ENCODE measurements around the gene SNAP29. TPM values are rescaled to one million over a fixed set of nuclear protein-coding genes. Genes with fewer than 3 reads are reported as not detected.
"Not testable (repeated sequence)": the region's sequence is repeated elsewhere in the genome, so short reads cannot be mapped to it uniquely, and the experiment has no call there.

The SNAP29 gene
- total RNA-seq, 6 experiments from 2014 or later: 17.6 to 27.0 (median 22.4) TPM

- intact Hi-C loops (cut with DNase I): no loop called here
- H3K4me1 ChIP-seq: peaks cover 0 to 12% (median 0%) of the 10 kb centered on the region in 4 donors
- H3K4me3 ChIP-seq: no peak overlapping the region
- DNase-seq: no peak
- 53% methylated on average over 3 of the region's 4 CpGs for WGBS (ENCODE audit: insufficient coverage, low coverage, low lambda C conversion rate, missing lambda C conversion rate)
- H3K36me3 ChIP-seq: no peaks in the 10 kb centered on the region
- no peak overlapping the region for H3K27ac ChIP-seq
- H3K9me3 ChIP-seq: no peaks in the 10 kb centered on the region
- ATAC-seq: no peak
- H3K27me3 ChIP-seq: no peaks in the 10 kb centered on the region
- TF ChIP-seq CTCF (IDR thresholded peaks at IDR 0.05): no peak
- TF ChIP-seq POLR2A (IDR thresholded peaks at IDR 0.05): no peak
These were observed 69.2 kb downstream of the SNAP29 start for GRCh38 chr22:20927940-20928572.

GRCh38 chr22:20928573-20928967 is 69.8 kb downstream of the SNAP29 start:
- TF ChIP-seq CTCF (IDR thresholded peaks at IDR 0.05): no peak
- no peak for TF ChIP-seq POLR2A (IDR thresholded peaks at IDR 0.05)
- Histone ChIP-seq H3K27me3 (no peaks in the 10 kb centered on the region), H3K9me3 (no peaks in the 10 kb centered on the region), H3K36me3 (peaks cover 0 to under 1% (median under 1%) of the 10 kb centered on the region in 4 donors), H3K27ac (no peak overlapping the region), H3K4me1 (peaks cover 0 to 12% (median 0%) of the 10 kb centered on the region in 4 donors), H3K4me3 (no peak overlapping the region)
- DNase-seq (no peak), ATAC-seq (no peak)
- intact Hi-C loops (cut with DNase I): no loop called here
- WGBS (ENCODE audit: insufficient coverage, low coverage, low lambda C conversion rate, missing lambda C conversion rate): 83% methylated on average over 2 of the region's 4 CpGs

GRCh38 chr22:20930004-20930403 is 71.2 kb downstream of the SNAP29 start:
- no peak for TF ChIP-seq CTCF (IDR thresholded peaks at IDR 0.05)
- no peak for TF ChIP-seq POLR2A (IDR thresholded peaks at IDR 0.05)
- Histone ChIP-seq H3K27me3 (no peaks in the 10 kb centered on the region), H3K9me3 (no peaks in the 10 kb centered on the region), H3K4me3 (no peak overlapping the region), H3K4me1 (peaks cover 0 to 12% (median 0%) of the 10 kb centered on the region in 4 donors), H3K36me3 (peaks cover 0 to 15% (median 7%) of the 10 kb centered on the region in 4 donors), H3K27ac (no peak overlapping the region)
- DNase-seq (no peak), ATAC-seq (no peak)
- 88% methylated on average over 1 of the region's 1 CpG for WGBS (ENCODE audit: insufficient coverage, low coverage, low lambda C conversion rate, missing lambda C conversion rate)
- intact Hi-C loops (cut with DNase I): no loop called here

GRCh38 chr22:20930435-20930834 is 71.6 kb downstream of the SNAP29 start:
- DNase-seq; H3K27me3 ChIP-seq; H3K4me3 ChIP-seq; H3K9me3 ChIP-seq; H3K27ac ChIP-seq; H3K4me1 ChIP-seq; ATAC-seq; intact Hi-C loops (cut with DNase I): not testable (repeated sequence)
- peaks cover 0 to 18% (median 10%) of the 10 kb centered on the region in 4 donors for H3K36me3 ChIP-seq
- WGBS (ENCODE audit: insufficient coverage, low coverage, low lambda C conversion rate, missing lambda C conversion rate): 94% methylated on average over 7 of the region's 12 CpGs

- no peak for TF ChIP-seq POLR2A (IDR thresholded peaks at IDR 0.05)
- TF ChIP-seq CTCF (IDR thresholded peaks at IDR 0.05): no peak
- no peak for ATAC-seq
- intact Hi-C loops (cut with DNase I): no loop called here
- 75% methylated on average over 2 of the region's 4 CpGs for WGBS (ENCODE audit: insufficient coverage, low coverage, low lambda C conversion rate, missing lambda C conversion rate)
- no peak for DNase-seq
- H3K4me1 ChIP-seq: peaks cover 0 to 8% (median 4%) of the 10 kb centered on the region in 4 donors
- no peak overlapping the region for H3K27ac ChIP-seq
- H3K27me3 ChIP-seq: no peaks in the 10 kb centered on the region
- no peak overlapping the region for H3K4me3 ChIP-seq
- H3K36me3 ChIP-seq: peaks cover 0 to 18% (median 10%) of the 10 kb centered on the region in 4 donors
- H3K9me3 ChIP-seq: no peaks in the 10 kb centered on the region
These were observed 72.4 kb downstream of the SNAP29 start for GRCh38 chr22:20931126-20931654.
